HEK293 (cell line): ENCODE measurements around the gene FAM78B.

Experiments
- CTCF ChIA-PET: fragments of 350-600 bp; formaldehyde crosslinking; extraction: SDS; loops from one replicate; lab custom pipeline; 2021; ENCODE audit warnings: antibody characterized with exemption; lab: Yijun Ruan, JAX
- POLR2A ChIA-PET: fragments of 300-600 bp; formaldehyde crosslinking; extraction: SDS; loops from one replicate; lab custom pipeline; 2020; ENCODE audit warnings: antibody characterized with exemption, inconsistent platforms; lab: Yijun Ruan, JAX
- H3K27ac ChIP-seq: fragments of 200-500 bp; sonication (Bioruptor generic); 2 replicates; pipeline ENCODE4 v1.5.1; 2014; ENCODE audit warnings: low read depth, low read length, control low read depth, inconsistent platforms; ENCODE audit errors: extremely low read depth
- H3K36me3 ChIP-seq, 2 experiments: fragments of 200-500 bp in 1 of 2; sonication (Bioruptor generic) in 1 of 2; 1 replicate in 1 of 2; 2 replicates in 1 of 2; pipeline ENCODE4 v1.5.1; 2014 to 2017; ENCODE audit warnings: inconsistent platforms in 2 of 2, low read length in 2 of 2; ENCODE audit not compliant: control insufficient read depth in 2 of 2, insufficient read depth in 1 of 2
- H3K4me1 ChIP-seq: fragments of 200-500 bp; sonication (Bioruptor generic); 2 replicates; pipeline ENCODE4 v1.5.1; 2014; ENCODE audit warnings: mild to moderate bottlenecking, low read length, inconsistent platforms; ENCODE audit not compliant: control insufficient read depth, insufficient read depth
- H3K4me3 ChIP-seq: 2 replicates; pipeline ENCODE4 v1.5.1; 2011; ENCODE audit warnings: low read depth, mild to moderate bottlenecking, control low read depth, low read length, moderate library complexity
- H3K9me3 ChIP-seq: fragments of 200-500 bp; sonication (Bioruptor generic); 2 replicates; pipeline ENCODE4 v1.5.1; 2014; ENCODE audit warnings: low read depth, low read length, inconsistent platforms; ENCODE audit not compliant: control insufficient read depth, insufficient read depth
- GLIS2 ChIP-seq: fragments of 450-650 bp; formaldehyde crosslinking; IDR thresholded peaks from 2 replicates; pipeline ENCODE4 v1.5.1; 2016; ENCODE audit warnings: missing biosample characterization, missing genetic modification characterization
- IKZF3 ChIP-seq: fragments of 450-650 bp; IDR thresholded peaks from 2 replicates; pipeline ENCODE4 v1.5.0; 2018; ENCODE audit warnings: missing biosample characterization, mild to moderate bottlenecking, missing genetic modification characterization, moderate library complexity
- KLF8 ChIP-seq: fragments of 450-650 bp; formaldehyde crosslinking; IDR thresholded peaks from 2 replicates; pipeline ENCODE4 v1.5.1; 2016; ENCODE audit warnings: missing biosample characterization, missing genetic modification characterization
- RBAK ChIP-seq: fragments of 450-650 bp; formaldehyde crosslinking; IDR thresholded peaks from 2 replicates; pipeline ENCODE4 v1.5.1; 2016; ENCODE audit warnings: missing biosample characterization, missing genetic modification characterization
- SALL2 ChIP-seq: fragments of 450-650 bp; formaldehyde crosslinking; IDR thresholded peaks from 2 replicates; pipeline ENCODE4 v1.5.0; 2017; ENCODE audit warnings: missing biosample characterization, mild to moderate bottlenecking, missing genetic modification characterization, borderline replicate concordance
- SCRT1 ChIP-seq: fragments of 450-650 bp; formaldehyde crosslinking; IDR thresholded peaks from 2 replicates; pipeline ENCODE4 v1.5.1; 2016; ENCODE audit warnings: missing biosample characterization, missing genetic modification characterization, borderline replicate concordance
- ZBTB17 ChIP-seq: fragments of 450-650 bp; formaldehyde crosslinking; IDR thresholded peaks from 2 replicates; pipeline ENCODE4 v1.5.1; 2016; ENCODE audit warnings: missing biosample characterization, missing genetic modification characterization
- ZFP69B ChIP-seq: fragments of 450-650 bp; formaldehyde crosslinking; IDR thresholded peaks from 2 replicates; pipeline ENCODE4 v1.5.1; 2016; ENCODE audit warnings: missing biosample characterization, missing genetic modification characterization
- ZNF157 ChIP-seq: fragments of 450-650 bp; formaldehyde crosslinking; IDR thresholded peaks from 2 replicates; pipeline ENCODE4 v1.5.1; 2016; ENCODE audit warnings: missing biosample characterization, missing genetic modification characterization
- ZNF221 ChIP-seq: fragments of 450-650 bp; formaldehyde crosslinking; IDR thresholded peaks from 2 replicates; pipeline ENCODE4 v1.5.1; 2017; ENCODE audit warnings: missing biosample characterization, missing genetic modification characterization, borderline replicate concordance
- ZNF23 ChIP-seq: fragments of 450-650 bp; formaldehyde crosslinking; IDR thresholded peaks from 2 replicates; pipeline ENCODE4 v1.5.1; 2016; ENCODE audit warnings: missing biosample characterization, missing genetic modification characterization, borderline replicate concordance
- ZNF280D ChIP-seq: fragments of 450-650 bp; formaldehyde crosslinking; IDR thresholded peaks from 2 replicates; pipeline ENCODE4 v1.5.1; 2016; ENCODE audit warnings: missing biosample characterization, missing genetic modification characterization
- ZNF292 ChIP-seq: fragments of 450-650 bp; formaldehyde crosslinking; IDR thresholded peaks from 2 replicates; pipeline ENCODE4 v1.5.1; 2016; ENCODE audit warnings: low read depth, missing biosample characterization, missing genetic modification characterization, borderline replicate concordance
- ZNF366 ChIP-seq: fragments of 450-650 bp; formaldehyde crosslinking; conservative IDR thresholded peaks from 2 replicates; pipeline ENCODE4 v1.5.1; 2016; ENCODE audit warnings: missing biosample characterization, missing genetic modification characterization
- ZNF48 ChIP-seq: fragments of 450-650 bp; formaldehyde crosslinking; IDR thresholded peaks from 2 replicates; pipeline ENCODE4 v1.5.1; 2016; ENCODE audit warnings: missing biosample characterization, missing genetic modification characterization
- ZNF549 ChIP-seq: fragments of 450-650 bp; IDR thresholded peaks from 2 replicates; pipeline ENCODE4 v1.5.1; 2018; ENCODE audit warnings: missing biosample characterization, missing genetic modification characterization, mild to moderate bottlenecking, inconsistent platforms, moderate library complexity
- ZNF555 ChIP-seq: fragments of 450-650 bp; formaldehyde crosslinking; conservative IDR thresholded peaks from 2 replicates; pipeline ENCODE4 v1.5.1; 2017; ENCODE audit warnings: missing biosample characterization, mild to moderate bottlenecking, missing genetic modification characterization, inconsistent platforms
- ZNF677 ChIP-seq: fragments of 450-650 bp; IDR thresholded peaks from 2 replicates; pipeline ENCODE4 v1.5.0; 2018; ENCODE audit warnings: missing biosample characterization, mild to moderate bottlenecking, missing genetic modification characterization, moderate library complexity
- ZNF791 ChIP-seq: fragments of 450-650 bp; formaldehyde crosslinking; IDR thresholded peaks from 2 replicates; pipeline ENCODE4 v1.5.1; 2016; ENCODE audit warnings: missing biosample characterization, missing genetic modification characterization
- ZNF843 ChIP-seq: fragments of 450-650 bp; formaldehyde crosslinking; IDR thresholded peaks from 2 replicates; pipeline ENCODE4 v1.5.1; 2016; ENCODE audit warnings: missing biosample characterization, missing genetic modification characterization
- TF ChIP-seq, protein P1 (sequence below): fragments of 450-650 bp; formaldehyde crosslinking; IDR thresholded peaks from 2 replicates; pipeline ENCODE4 v1.5.1; 2016; ENCODE audit warnings: missing biosample characterization, missing genetic modification characterization
- TF ChIP-seq, protein P2 (sequence below): fragments of 450-650 bp; formaldehyde crosslinking; IDR thresholded peaks from 2 replicates; pipeline ENCODE4 v1.5.1; 2016; ENCODE audit warnings: missing biosample characterization, missing genetic modification characterization, borderline replicate concordance
- TF ChIP-seq, protein P3 (sequence below): fragments of 450-650 bp; formaldehyde crosslinking; IDR thresholded peaks from 2 replicates; pipeline ENCODE4 v1.5.1; 2016; ENCODE audit warnings: missing biosample characterization, missing genetic modification characterization
- TF ChIP-seq, protein P4 (sequence below): fragments of 450-650 bp; formaldehyde crosslinking; IDR thresholded peaks from 2 replicates; pipeline ENCODE4; 2016; ENCODE audit warnings: missing biosample characterization, missing genetic modification characterization
- TF ChIP-seq, protein P5 (sequence below): fragments of 450-650 bp; IDR thresholded peaks from 2 replicates; pipeline ENCODE4 v1.5.1; 2018; ENCODE audit warnings: missing biosample characterization, missing genetic modification characterization

The FAM78B gene

GRCh38 chr1:166026143-166026542 lies 140.7 kb downstream of the FAM78B start (continued):
- TF ChIP-seq, protein P1, sequence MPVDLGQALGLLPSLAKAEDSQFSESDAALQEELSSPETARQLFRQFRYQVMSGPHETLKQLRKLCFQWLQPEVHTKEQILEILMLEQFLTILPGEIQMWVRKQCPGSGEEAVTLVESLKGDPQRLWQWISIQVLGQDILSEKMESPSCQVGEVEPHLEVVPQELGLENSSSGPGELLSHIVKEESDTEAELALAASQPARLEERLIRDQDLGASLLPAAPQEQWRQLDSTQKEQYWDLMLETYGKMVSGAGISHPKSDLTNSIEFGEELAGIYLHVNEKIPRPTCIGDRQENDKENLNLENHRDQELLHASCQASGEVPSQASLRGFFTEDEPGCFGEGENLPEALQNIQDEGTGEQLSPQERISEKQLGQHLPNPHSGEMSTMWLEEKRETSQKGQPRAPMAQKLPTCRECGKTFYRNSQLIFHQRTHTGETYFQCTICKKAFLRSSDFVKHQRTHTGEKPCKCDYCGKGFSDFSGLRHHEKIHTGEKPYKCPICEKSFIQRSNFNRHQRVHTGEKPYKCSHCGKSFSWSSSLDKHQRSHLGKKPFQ (tag by site-specific recombination), result no peak
- no peak for TF ChIP-seq ZNF549 (tag by site-specific recombination)
- TF ChIP-seq ZNF791, result no peak
- TF ChIP-seq ZNF677 (tag by site-specific recombination), result no peak
- TF ChIP-seq GLIS2 (tag by site-specific recombination), result no peak
- TF ChIP-seq ZFP69B (tag by site-specific recombination), result no peak
- TF ChIP-seq, protein P2, sequence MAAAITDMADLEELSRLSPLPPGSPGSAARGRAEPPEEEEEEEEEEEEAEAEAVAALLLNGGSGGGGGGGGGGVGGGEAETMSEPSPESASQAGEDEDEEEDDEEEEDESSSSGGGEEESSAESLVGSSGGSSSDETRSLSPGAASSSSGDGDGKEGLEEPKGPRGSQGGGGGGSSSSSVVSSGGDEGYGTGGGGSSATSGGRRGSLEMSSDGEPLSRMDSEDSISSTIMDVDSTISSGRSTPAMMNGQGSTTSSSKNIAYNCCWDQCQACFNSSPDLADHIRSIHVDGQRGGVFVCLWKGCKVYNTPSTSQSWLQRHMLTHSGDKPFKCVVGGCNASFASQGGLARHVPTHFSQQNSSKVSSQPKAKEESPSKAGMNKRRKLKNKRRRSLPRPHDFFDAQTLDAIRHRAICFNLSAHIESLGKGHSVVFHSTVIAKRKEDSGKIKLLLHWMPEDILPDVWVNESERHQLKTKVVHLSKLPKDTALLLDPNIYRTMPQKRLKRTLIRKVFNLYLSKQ (tag by site-specific recombination), result no peak
- no peak for TF ChIP-seq ZNF843

GRCh38 chr1:166020210-166020609 lies 146.6 kb downstream of the FAM78B start:
- Histone ChIP-seq H3K27ac (no peak overlapping the region), H3K36me3 (no peaks in the 10 kb centered on the region), H3K4me3 (no peak overlapping the region), H3K9me3 (no peaks in the 10 kb centered on the region), H3K4me1 (no peaks in the 10 kb centered on the region)
- TF ChIP-seq ZNF555 (tag by site-specific recombination), result no peak
- no peak for TF ChIP-seq ZNF23 (tag by site-specific recombination)
- TF ChIP-seq KLF8, result no peak
- TF ChIP-seq, protein P3, sequence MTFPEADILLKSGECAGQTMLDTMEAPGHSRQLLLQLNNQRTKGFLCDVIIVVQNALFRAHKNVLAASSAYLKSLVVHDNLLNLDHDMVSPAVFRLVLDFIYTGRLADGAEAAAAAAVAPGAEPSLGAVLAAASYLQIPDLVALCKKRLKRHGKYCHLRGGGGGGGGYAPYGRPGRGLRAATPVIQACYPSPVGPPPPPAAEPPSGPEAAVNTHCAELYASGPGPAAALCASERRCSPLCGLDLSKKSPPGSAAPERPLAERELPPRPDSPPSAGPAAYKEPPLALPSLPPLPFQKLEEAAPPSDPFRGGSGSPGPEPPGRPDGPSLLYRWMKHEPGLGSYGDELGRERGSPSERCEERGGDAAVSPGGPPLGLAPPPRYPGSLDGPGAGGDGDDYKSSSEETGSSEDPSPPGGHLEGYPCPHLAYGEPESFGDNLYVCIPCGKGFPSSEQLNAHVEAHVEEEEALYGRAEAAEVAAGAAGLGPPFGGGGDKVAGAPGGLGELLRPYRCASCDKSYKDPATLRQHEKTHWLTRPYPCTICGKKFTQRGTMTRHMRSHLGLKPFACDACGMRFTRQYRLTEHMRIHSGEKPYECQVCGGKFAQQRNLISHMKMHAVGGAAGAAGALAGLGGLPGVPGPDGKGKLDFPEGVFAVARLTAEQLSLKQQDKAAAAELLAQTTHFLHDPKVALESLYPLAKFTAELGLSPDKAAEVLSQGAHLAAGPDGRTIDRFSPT (tag by site-specific recombination), result no peak
- TF ChIP-seq, protein P4, sequence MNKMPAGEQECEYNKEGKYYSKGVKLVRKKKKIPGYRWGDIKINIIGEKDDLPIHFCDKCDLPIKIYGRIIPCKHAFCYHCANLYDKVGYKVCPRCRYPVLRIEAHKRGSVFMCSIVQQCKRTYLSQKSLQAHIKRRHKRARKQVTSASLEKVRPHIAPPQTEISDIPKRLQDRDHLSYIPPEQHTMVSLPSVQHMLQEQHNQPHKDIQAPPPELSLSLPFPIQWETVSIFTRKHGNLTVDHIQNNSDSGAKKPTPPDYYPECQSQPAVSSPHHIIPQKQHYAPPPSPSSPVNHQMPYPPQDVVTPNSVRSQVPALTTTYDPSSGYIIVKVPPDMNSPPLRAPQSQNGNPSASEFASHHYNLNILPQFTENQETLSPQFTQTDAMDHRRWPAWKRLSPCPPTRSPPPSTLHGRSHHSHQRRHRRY, result no peak
- TF ChIP-seq ZNF157 (tag by site-specific recombination), result no peak
- TF ChIP-seq SCRT1 (tag by site-specific recombination), result no peak
- TF ChIP-seq ZNF48, result no peak
- no peak for TF ChIP-seq ZNF221 (tag by site-specific recombination)
- TF ChIP-seq, protein P5, sequence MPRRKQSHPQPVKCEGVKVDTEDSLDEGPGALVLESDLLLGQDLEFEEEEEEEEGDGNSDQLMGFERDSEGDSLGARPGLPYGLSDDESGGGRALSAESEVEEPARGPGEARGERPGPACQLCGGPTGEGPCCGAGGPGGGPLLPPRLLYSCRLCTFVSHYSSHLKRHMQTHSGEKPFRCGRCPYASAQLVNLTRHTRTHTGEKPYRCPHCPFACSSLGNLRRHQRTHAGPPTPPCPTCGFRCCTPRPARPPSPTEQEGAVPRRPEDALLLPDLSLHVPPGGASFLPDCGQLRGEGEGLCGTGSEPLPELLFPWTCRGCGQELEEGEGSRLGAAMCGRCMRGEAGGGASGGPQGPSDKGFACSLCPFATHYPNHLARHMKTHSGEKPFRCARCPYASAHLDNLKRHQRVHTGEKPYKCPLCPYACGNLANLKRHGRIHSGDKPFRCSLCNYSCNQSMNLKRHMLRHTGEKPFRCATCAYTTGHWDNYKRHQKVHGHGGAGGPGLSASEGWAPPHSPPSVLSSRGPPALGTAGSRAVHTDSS (tag by site-specific recombination), result no peak
- no peak for TF ChIP-seq IKZF3
- no peak for TF ChIP-seq SALL2 (tag by site-specific recombination)
- TF ChIP-seq ZNF280D, result no peak
- TF ChIP-seq ZBTB17 (tag by site-specific recombination), result no peak
- TF ChIP-seq ZNF366 (tag by site-specific recombination), result no peak
- no peak for TF ChIP-seq RBAK (tag by site-specific recombination)
- no peak for TF ChIP-seq ZNF292 (tag by site-specific recombination)
- CTCF ChIA-PET, result no interaction called here
- POLR2A ChIA-PET, result no interaction called here
